ENCODE results near the gene DNAJC27.

- TF ChIP-seq, protein P1, sequence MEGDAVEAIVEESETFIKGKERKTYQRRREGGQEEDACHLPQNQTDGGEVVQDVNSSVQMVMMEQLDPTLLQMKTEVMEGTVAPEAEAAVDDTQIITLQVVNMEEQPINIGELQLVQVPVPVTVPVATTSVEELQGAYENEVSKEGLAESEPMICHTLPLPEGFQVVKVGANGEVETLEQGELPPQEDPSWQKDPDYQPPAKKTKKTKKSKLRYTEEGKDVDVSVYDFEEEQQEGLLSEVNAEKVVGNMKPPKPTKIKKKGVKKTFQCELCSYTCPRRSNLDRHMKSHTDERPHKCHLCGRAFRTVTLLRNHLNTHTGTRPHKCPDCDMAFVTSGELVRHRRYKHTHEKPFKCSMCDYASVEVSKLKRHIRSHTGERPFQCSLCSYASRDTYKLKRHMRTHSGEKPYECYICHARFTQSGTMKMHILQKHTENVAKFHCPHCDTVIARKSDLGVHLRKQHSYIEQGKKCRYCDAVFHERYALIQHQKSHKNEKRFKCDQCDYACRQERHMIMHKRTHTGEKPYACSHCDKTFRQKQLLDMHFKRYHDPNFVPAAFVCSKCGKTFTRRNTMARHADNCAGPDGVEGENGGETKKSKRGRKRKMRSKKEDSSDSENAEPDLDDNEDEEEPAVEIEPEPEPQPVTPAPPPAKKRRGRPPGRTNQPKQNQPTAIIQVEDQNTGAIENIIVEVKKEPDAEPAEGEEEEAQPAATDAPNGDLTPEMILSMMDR (IDR thresholded peaks at IDR 0.05) = no peak
- no peak for TF ChIP-seq EP300 (IDR thresholded peaks at IDR 0.05)
- no peak for TF ChIP-seq SREBF2 (IDR thresholded peaks at IDR 0.05)
- TF ChIP-seq POLR2A (IDR thresholded peaks at IDR 0.05; ENCODE audit: low read length) = no peak
- TF ChIP-seq KDM1A (IDR thresholded peaks at IDR 0.05; ENCODE audit: low read depth) = no peak
- TF ChIP-seq, protein P2, sequence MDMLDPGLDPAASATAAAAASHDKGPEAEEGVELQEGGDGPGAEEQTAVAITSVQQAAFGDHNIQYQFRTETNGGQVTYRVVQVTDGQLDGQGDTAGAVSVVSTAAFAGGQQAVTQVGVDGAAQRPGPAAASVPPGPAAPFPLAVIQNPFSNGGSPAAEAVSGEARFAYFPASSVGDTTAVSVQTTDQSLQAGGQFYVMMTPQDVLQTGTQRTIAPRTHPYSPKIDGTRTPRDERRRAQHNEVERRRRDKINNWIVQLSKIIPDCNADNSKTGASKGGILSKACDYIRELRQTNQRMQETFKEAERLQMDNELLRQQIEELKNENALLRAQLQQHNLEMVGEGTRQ (IDR thresholded peaks at IDR 0.05) = no peak
- TF ChIP-seq MAFK (IDR thresholded peaks at IDR 0.05; ENCODE audit: partially characterized antibody) = no peak
- TF ChIP-seq, protein P3, sequence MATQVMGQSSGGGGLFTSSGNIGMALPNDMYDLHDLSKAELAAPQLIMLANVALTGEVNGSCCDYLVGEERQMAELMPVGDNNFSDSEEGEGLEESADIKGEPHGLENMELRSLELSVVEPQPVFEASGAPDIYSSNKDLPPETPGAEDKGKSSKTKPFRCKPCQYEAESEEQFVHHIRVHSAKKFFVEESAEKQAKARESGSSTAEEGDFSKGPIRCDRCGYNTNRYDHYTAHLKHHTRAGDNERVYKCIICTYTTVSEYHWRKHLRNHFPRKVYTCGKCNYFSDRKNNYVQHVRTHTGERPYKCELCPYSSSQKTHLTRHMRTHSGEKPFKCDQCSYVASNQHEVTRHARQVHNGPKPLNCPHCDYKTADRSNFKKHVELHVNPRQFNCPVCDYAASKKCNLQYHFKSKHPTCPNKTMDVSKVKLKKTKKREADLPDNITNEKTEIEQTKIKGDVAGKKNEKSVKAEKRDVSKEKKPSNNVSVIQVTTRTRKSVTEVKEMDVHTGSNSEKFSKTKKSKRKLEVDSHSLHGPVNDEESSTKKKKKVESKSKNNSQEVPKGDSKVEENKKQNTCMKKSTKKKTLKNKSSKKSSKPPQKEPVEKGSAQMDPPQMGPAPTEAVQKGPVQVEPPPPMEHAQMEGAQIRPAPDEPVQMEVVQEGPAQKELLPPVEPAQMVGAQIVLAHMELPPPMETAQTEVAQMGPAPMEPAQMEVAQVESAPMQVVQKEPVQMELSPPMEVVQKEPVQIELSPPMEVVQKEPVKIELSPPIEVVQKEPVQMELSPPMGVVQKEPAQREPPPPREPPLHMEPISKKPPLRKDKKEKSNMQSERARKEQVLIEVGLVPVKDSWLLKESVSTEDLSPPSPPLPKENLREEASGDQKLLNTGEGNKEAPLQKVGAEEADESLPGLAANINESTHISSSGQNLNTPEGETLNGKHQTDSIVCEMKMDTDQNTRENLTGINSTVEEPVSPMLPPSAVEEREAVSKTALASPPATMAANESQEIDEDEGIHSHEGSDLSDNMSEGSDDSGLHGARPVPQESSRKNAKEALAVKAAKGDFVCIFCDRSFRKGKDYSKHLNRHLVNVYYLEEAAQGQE (IDR thresholded peaks at IDR 0.05) = no peak
Observed at GRCh38 chr2:24943427-24944053, 28.2 kb downstream of the DNAJC27 start.

All from A549 (cell line).